ENCODE measurements around the gene TSPAN14. TPM values are rescaled to one million over a fixed set of nuclear protein-coding genes. Genes with fewer than 3 reads are reported as not detected.
"Not testable (repeated sequence)": the region's sequence is repeated elsewhere in the genome, so short reads cannot be mapped to it uniquely, and the experiment has no call there.

Gene TSPAN14
- total RNA-seq, 3 donors from 2014 or later = 75.5 to 96.5 (median 81.0) TPM

- ATAC-seq (peak; percentile 71), DNase-seq (peak in 1 of 3 donors; percentile 33)
- intact Hi-C loops (cut with DNase I, micrococcal nuclease) = no loop called here
- TF ChIP-seq CTCF (IDR thresholded peaks at IDR 0.05) = no peak
- Histone ChIP-seq H3K4me3 (no peak overlapping the region), H3K36me3 (ENCODE audit: low read depth) (no peaks in the 10 kb centered on the region), H3K4me1 (ENCODE audit: low read depth) (peaks cover 5% of the 10 kb centered on the region), H3K9me3 (no peaks in the 10 kb centered on the region)
These were observed 75.5 kb downstream of the TSPAN14 start for GRCh38 chr10:80529604-80530003.

GRCh38 chr10:80530251-80530650, 76.1 kb downstream of the TSPAN14 start:
- Histone ChIP-seq H3K9me3 (no peaks in the 10 kb centered on the region), H3K4me1 (ENCODE audit: low read depth) (peaks cover 5% of the 10 kb centered on the region), H3K36me3 (ENCODE audit: low read depth) (no peaks in the 10 kb centered on the region), H3K4me3 (no peak overlapping the region)
- no peak for TF ChIP-seq CTCF (IDR thresholded peaks at IDR 0.05)
- ATAC-seq (peak; percentile 69), DNase-seq (peak in 2 of 3 donors; percentile 36 to 55)
- intact Hi-C loops (cut with DNase I, micrococcal nuclease) = no loop called here

GRCh38 chr10:80530816-80531215, 76.7 kb downstream of the TSPAN14 start:
- intact Hi-C loops (cut with DNase I, micrococcal nuclease) = no loop called here
- Histone ChIP-seq H3K4me3 (no peak overlapping the region), H3K9me3 (no peaks in the 10 kb centered on the region), H3K4me1 (ENCODE audit: low read depth) (peaks cover 5% of the 10 kb centered on the region), H3K36me3 (ENCODE audit: low read depth) (no peaks in the 10 kb centered on the region)
- TF ChIP-seq CTCF (IDR thresholded peaks at IDR 0.05) = no peak
- DNase-seq (no peak), ATAC-seq (no peak)

DNA sequence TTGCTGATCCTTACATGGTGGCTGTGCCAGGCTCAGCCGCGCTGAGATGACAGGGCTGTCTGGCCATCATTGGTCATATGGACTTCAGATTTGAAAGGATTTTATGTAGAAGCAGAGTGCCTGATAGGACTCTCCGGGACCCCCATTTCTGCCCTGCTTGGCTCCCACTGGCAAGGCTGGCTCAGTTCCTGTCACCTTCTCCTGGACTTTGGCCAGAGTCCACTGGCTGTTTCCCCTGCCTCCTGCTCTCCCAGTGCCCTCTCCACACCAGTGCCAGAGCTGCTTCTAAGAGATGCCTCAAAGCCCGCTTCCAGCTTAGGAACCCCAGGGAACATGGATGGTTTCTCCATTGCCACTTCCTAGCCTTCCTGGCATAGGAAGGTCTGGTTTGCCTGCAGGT, 78.5 kb downstream of the TSPAN14 start:
- no peak for DNase-seq
- H3K4me1 ChIP-seq (ENCODE audit: low read depth) = peaks cover 7% of the 10 kb centered on the region
- H3K9me3 ChIP-seq = no peaks in the 10 kb centered on the region
- TF ChIP-seq CTCF (IDR thresholded peaks at IDR 0.05) = no peak
- H3K4me3 ChIP-seq = no peak overlapping the region
- no peak for ATAC-seq
- no peaks in the 10 kb centered on the region for H3K36me3 ChIP-seq (ENCODE audit: low read depth)
- intact Hi-C loops (cut with DNase I, micrococcal nuclease) = no loop called here

GRCh38 chr10:80534059-80534458, 79.9 kb downstream of the TSPAN14 start:
- H3K36me3 ChIP-seq (ENCODE audit: low read depth); H3K4me1 ChIP-seq (ENCODE audit: low read depth); intact Hi-C loops (cut with DNase I, micrococcal nuclease); H3K9me3 ChIP-seq; H3K4me3 ChIP-seq; DNase-seq; ATAC-seq: not testable (repeated sequence)

- ATAC-seq; H3K36me3 ChIP-seq (ENCODE audit: low read depth); H3K4me1 ChIP-seq (ENCODE audit: low read depth); DNase-seq; intact Hi-C loops (cut with DNase I, micrococcal nuclease); H3K9me3 ChIP-seq; H3K4me3 ChIP-seq: not testable (repeated sequence)
These were observed 80.5 kb downstream of the TSPAN14 start for GRCh38 chr10:80534646-80535045.

DNA sequence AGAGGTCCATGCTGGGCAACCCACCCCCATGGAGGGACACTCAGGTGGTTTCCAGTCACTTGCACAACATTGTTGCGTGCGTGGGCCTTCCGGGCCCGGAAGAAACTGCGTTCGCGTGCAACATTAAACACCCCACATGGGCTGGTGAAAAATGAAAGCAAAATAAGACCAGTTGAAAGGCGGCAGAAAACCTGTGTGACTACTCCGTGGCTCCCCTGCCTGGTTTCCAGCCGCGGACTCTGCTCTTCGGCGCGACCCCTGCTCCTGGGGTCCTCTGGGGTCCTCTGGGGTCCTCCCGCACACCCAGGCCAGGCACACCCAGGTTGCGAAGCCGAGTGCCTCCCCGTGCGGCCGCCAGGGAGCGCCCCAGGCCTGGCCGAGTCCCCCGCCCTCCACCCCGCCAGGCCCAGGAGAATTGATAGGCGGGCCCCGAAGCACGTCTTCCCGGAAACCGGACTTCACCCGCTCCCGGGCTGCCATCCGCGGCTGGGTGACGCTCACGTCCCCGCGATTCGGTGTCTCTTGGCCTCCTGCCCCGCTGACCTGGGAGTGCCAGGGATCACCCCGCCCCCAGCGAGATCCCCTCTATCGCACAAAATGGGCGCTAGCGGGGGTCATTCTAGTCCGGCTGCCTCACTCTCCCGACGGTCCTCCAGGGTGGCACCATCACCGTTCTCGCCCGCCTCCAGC, 81.7 kb downstream of the TSPAN14 start:
- Histone ChIP-seq H3K4me3 (peak overlapping the region; percentile 19), H3K36me3 (ENCODE audit: low read depth) (no peaks in the 10 kb centered on the region), H3K9me3 (no peaks in the 10 kb centered on the region), H3K4me1 (ENCODE audit: low read depth) (peaks cover 2% of the 10 kb centered on the region)
- intact Hi-C loops (cut with DNase I, micrococcal nuclease) = no loop called here
- ATAC-seq (peak; percentile 96), DNase-seq (peak; percentile 87 to 91 (median 90))
- TF ChIP-seq CTCF (IDR thresholded peaks at IDR 0.05) = peak; percentile 79
